Omental fat pad (tissue), 4 donors: ENCODE measurements around the gene TSPAN7. TPM values are rescaled to one million over a fixed set of nuclear protein-coding genes. Genes with fewer than 3 reads are reported as not detected.

ENCODE experiments used
- ATAC-seq: fragments of 150-250 bp; one replicate; pipeline ENCODE4 v1.9.1; 2016; ENCODE audit warnings: mild to moderate bottlenecking, moderate library complexity; ENCODE audit not compliant: low FRiP score
- DNase-seq: peaks from one replicate; pipeline ENCODE4 v3.0.0-alpha.2; 2019; ENCODE audit warnings: low spot score
- total RNA-seq, 4 donors: library from RNA; depleted of rRNA; stranded (reverse); fragments of >200 nt; gene quantifications; one replicate each; pipeline ENCODE4 v1.1.0, GENCODE V29; 2016
- TF ChIP-seq, protein P1 (sequence below), 3 donors: fragments of 450-650 bp; IDR thresholded peaks; one replicate each; pipeline ENCODE4 v1.5.1; 2016 to 2017; ENCODE audit warnings: antibody characterized with exemption in 3 of 3, mild to moderate bottlenecking in 3 of 3, moderate library complexity in 2 of 3

TSPAN7 gene
- total RNA-seq, 4 donors from 2014 or later, result 18.7 to 61.2 (median 40.8) TPM

DNA sequence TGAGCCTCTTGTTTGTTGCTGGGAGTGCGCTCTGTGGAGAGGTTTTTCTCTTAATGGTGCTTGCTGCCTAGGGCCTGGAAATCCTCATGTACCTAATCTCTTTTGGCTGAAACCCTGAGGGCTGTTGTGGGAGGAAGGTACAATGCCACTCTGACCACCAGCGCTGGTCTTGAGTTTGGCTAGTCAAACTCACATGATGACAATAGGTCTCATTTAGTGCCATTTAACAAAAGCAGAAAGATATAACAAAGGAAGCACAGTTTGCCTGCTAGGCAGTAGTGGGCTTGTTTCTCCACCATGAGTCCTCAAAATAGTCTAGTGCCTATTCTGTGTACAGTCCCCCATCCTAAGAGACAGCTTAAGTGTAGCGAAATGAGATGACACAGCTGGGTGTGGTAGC is 111.3 kb downstream of the TSPAN7 start:
- no peak for DNase-seq
- TF ChIP-seq, protein P1, sequence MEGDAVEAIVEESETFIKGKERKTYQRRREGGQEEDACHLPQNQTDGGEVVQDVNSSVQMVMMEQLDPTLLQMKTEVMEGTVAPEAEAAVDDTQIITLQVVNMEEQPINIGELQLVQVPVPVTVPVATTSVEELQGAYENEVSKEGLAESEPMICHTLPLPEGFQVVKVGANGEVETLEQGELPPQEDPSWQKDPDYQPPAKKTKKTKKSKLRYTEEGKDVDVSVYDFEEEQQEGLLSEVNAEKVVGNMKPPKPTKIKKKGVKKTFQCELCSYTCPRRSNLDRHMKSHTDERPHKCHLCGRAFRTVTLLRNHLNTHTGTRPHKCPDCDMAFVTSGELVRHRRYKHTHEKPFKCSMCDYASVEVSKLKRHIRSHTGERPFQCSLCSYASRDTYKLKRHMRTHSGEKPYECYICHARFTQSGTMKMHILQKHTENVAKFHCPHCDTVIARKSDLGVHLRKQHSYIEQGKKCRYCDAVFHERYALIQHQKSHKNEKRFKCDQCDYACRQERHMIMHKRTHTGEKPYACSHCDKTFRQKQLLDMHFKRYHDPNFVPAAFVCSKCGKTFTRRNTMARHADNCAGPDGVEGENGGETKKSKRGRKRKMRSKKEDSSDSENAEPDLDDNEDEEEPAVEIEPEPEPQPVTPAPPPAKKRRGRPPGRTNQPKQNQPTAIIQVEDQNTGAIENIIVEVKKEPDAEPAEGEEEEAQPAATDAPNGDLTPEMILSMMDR (IDR thresholded peaks at IDR 0.05), result no peak
- ATAC-seq, result no peak

DNA sequence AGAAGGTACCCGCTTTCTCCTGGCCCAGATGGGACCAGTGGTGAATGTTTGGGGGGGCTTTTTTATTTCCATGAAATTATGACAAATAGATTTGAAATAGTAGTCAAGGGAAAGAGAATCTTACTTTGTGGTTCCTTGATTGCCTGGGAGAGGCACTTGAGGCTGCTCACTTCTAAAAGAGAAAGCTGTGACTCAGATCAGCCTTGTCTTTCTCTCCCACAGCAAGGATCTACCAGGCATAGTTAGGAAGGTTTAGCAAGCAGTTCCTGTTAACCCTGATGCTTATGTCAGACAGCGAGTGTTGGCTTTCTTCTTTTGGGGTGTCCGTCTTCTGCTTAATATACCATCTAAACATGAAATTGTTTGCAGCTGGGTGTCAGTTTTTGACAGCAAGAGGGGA is 114.5 kb downstream of the TSPAN7 start:
- ATAC-seq, result no peak
- TF ChIP-seq, protein P1 (IDR thresholded peaks at IDR 0.05), result no peak
- DNase-seq, result no peak

DNA sequence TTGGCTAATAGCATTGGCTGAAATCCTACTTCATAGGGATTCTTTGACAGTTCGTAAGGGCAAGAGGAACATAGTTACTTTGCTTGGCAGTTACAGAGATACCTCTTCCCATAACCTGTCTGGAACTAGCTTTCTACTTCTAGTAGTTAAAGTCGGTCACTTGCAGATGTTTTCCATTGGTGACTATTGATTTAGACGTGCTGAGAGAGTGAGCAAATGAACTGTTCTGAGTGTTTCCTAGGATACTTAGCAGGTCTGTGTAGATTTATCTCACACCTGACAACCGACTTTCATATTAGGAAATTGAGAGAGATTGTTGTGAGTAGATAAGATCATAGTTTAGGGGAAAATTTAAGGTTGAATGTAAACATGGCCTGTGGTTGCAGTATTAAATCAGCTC is 116.8 kb downstream of the TSPAN7 start:
- ATAC-seq, result no peak
- TF ChIP-seq, protein P1 (IDR thresholded peaks at IDR 0.05), result no peak
- no peak for DNase-seq

DNA sequence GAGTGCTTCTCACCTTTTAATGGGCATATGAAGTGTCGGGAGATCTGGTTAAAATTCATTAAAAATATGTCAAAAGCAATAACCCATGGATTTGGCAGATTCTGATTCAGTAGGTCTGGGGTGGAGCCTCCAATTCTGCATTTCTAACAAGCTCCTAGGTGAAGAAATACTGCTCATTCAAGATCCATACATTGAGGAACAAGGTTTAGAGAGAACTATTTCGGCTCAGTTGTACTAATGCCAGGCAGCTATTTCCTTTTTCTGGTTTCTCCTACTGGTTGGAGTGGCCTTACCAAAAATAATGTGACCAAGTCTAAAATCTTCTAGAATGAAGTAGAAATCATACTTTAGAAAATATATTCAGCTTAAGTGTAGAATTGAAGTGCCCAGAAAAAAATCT is 117.5 kb downstream of the TSPAN7 start:
- TF ChIP-seq, protein P1 (IDR thresholded peaks at IDR 0.05), result no peak
- ATAC-seq (no peak), DNase-seq (no peak)

DNA sequence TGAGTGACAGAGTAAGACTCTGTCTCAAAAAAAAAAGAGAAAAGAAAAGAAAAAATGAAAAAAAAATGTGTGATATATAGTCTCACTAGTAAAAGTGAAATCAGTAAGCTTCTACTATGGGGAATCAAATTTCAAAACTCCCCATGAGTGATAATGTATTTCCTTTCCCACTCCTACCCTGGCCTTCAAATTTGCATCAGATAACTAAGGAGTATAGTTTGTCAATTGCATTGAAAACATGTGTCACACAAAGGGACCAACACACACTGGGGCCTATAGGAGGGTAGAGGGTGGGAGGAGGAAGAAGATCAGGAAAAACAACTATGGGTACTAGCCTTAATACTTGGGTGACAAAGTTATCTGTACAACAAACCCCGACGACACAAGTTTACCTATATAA is 118.4 kb downstream of the TSPAN7 start:
- TF ChIP-seq, protein P1 (IDR thresholded peaks at IDR 0.05), result no peak
- DNase-seq, result no peak
- no peak for ATAC-seq

DNA sequence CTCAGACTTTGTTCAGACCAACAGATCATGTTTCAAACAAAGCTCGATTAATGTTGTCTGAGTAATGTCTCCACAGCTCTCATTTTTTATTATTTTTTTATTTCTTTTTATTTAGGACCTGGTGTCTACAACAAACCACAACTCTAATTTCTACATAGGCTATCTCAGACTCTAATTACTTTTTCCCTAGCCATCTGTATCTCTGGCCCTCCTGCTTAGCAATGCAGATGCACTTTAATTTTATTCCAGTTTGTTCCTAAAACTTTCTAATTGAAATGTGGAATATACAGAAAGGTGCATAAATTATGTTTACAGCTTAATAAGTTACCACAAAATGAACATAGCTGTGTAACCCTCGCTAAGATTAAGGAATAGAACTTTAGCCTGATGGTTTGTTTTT is 120.8 kb downstream of the TSPAN7 start:
- DNase-seq (no peak), ATAC-seq (no peak)
- TF ChIP-seq, protein P1 (IDR thresholded peaks at IDR 0.05), result no peak

DNA sequence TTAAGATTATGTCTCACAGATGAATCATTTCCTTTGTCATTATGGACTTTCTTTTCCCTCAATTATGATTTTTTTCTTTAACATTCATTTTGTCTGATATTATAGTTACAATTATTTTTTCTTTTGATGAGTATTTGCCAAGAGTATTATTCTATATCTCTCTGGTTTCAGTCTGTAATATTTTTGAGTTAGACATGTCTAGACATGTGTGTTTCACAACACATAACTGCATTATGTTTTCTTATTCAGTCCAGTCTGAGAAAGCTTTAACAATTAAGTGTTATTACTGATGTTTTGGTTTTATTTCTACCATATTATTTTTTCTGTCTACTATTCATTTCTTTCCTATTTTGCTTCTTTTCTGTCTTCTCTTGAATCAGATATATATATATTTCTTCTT is 131.6 kb downstream of the TSPAN7 start:
- no peak for ATAC-seq
- no peak for DNase-seq
- TF ChIP-seq, protein P1 (IDR thresholded peaks at IDR 0.05), result no peak
